ENCODE data around the gene RPL29. TPM values are rescaled to one million over a fixed set of nuclear protein-coding genes. Genes with fewer than 3 reads are reported as not detected.

Gene RPL29
- total RNA-seq, 1 donor from 2014 or later, result 1,714 TPM

DNA sequence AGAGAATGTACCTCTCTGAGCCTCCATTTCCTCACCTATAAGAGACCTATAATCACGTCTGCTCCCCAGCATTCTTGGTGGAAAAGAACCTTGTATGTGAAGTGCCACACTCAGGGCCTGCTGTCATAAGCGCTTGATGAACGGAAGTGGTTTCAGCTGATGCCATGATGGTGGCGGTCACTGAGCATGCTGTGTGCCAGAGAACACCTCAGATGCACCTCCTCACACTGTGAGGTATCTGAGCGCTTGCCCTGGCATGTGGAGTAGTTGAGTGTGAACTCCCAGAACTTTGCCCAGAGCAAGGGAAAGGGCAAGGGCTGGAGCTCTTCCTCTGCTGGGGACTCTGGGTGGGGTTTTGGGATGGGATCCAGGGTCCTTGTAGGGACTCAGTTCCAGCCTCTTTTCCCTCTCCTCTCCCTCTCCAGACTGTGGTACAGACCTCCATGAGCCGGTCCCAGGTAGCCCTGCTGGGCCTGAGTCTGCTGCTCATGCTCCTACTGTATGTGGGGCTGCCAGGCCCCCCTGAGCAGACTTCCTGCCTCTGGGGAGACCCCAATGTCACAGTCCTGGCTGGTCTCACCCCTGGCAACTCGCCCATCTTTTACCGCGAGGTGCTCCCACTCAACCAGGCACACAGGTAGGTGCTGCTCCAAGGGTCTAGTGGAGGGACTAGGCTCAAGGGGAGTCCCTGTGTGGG lies 18.1 kb downstream of the RPL29 start:
- Mint-ChIP-seq H3K9me3 (no peaks in the 10 kb centered on the region), H3K36me3 (ENCODE audit: low read depth) (peaks cover 2% of the 10 kb centered on the region), H3K27ac (peak overlapping the region; percentile 75), H3K4me3 (peak overlapping the region; percentile 41), H3K4me1 (peaks cover 27% of the 10 kb centered on the region), H3K27me3 (no peaks in the 10 kb centered on the region)
- intact Hi-C loops (cut with micrococcal nuclease), result no loop called here
- no peak for DNase-seq

DNA sequence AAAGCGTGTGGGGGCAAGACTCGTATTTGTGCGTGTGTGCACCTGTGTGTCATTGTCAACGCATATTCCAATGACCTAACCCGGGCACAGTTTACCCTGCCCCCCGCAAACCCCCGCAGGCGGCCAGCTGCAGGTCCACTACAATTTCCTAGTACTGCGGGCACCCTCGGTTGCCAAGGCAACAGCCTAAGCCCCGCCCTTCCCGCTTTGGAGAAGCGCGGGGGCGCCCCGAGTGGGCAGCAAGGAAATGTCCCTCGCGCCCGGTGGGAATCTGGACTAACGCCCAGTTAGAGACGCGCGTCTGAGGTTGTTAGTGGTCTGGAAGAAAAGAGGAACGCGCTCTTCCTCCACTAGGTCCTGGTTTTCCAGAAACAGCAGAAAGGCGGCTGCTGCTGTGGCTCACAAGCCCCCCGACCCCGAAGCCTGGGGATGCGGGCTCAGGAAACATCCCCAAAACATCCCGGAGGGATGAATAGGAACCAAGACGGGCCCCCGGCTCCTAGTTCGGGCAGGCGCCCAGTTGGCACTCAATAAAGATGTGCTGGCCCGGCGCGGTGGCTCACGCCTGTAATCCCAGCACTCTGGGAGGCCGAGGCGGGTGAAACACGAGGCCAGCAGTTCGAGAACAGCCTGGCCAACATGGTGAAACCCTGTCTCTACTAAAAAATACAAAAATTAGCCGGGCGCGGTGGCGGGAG lies 19.7 kb downstream of the RPL29 start:
- peak; percentile 79 for DNase-seq
- peak overlapping the region; percentile 87 for H3K4me3 Mint-ChIP-seq
- peaks cover 2% of the 10 kb centered on the region for H3K36me3 Mint-ChIP-seq (ENCODE audit: low read depth)
- no peaks in the 10 kb centered on the region for H3K9me3 Mint-ChIP-seq
- intact Hi-C loops (cut with micrococcal nuclease), result loop anchor here (1.0 to 2.0 kb wide), 3 partner anchors 7 to 19 kb away; partner anchors contain the start of genes ACY1, PCBP4 and RPL29
- H3K4me1 Mint-ChIP-seq, result peaks cover 19% of the 10 kb centered on the region
- no peaks in the 10 kb centered on the region for H3K27me3 Mint-ChIP-seq
- H3K27ac Mint-ChIP-seq, result peak overlapping the region; percentile 88

DNA sequence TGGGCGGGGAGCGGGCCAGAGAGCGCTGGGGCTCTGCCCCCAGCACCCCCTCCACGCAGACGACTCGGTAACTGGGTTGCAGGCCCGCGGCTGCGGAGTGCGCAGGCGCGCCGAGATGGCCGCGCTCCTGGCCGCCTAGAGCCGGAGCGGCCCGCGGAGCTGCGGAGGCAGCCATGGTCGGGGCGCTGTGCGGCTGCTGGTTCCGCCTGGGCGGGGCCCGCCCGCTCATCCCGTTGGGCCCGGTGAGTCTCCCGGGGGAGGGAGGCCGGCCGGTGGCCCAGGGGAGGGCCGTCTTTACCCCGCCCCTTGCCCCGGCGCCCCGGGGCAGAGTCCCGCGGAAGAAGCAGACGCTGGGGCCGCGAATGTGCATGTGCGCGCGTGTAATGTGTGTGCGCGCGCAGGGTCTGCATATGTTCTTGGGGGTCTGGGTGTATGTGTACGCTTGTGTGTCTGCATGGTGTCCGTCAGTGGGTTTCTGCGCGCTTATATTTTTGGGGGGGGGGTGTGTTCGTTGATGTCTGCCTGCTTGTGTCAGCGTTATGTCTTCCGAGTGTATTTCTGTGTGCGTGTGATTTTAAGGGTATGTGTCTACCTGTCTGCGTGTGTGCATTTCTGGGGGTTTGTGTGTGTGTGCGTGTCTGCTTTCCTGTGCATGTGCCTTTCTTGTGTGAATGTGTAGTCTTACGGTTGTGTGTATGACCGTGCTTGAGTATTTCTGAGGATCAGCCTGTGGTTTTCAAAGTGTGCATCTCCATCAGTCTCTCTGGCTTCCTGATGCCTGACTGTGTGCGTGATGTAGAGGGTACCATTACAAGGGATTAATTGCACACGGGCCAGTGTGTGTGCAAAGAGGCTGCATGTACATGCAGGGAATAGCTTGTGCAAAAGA lies 20.5 kb downstream of the RPL29 start, which contains the start of gene ABHD14A:
Gene ABHD14A (plus strand): TSS at position 102 of the 889 bp plus-strand sequence. CDS start 72 bp downstream, at position 174.
- peaks cover 2% of the 10 kb centered on the region for H3K36me3 Mint-ChIP-seq (ENCODE audit: low read depth)
- peaks cover 17% of the 10 kb centered on the region for H3K4me1 Mint-ChIP-seq
- H3K4me3 Mint-ChIP-seq, result peak within 1 kb of the TSS; percentile 87
- H3K9me3 Mint-ChIP-seq, result no peaks in the 10 kb centered on the region
- intact Hi-C loops (cut with micrococcal nuclease), result loop anchor here (1.0 to 2.0 kb wide), 5 partner anchors 8 to 82 kb away; partner anchors contain the start of genes ACY1, PARP3, PCBP4 and RPL29
- peak within 1 kb of the TSS; percentile 96 for H3K27ac Mint-ChIP-seq
- DNase-seq, result peak; percentile 94
- H3K27me3 Mint-ChIP-seq, result no peaks in the 10 kb centered on the region

DNA sequence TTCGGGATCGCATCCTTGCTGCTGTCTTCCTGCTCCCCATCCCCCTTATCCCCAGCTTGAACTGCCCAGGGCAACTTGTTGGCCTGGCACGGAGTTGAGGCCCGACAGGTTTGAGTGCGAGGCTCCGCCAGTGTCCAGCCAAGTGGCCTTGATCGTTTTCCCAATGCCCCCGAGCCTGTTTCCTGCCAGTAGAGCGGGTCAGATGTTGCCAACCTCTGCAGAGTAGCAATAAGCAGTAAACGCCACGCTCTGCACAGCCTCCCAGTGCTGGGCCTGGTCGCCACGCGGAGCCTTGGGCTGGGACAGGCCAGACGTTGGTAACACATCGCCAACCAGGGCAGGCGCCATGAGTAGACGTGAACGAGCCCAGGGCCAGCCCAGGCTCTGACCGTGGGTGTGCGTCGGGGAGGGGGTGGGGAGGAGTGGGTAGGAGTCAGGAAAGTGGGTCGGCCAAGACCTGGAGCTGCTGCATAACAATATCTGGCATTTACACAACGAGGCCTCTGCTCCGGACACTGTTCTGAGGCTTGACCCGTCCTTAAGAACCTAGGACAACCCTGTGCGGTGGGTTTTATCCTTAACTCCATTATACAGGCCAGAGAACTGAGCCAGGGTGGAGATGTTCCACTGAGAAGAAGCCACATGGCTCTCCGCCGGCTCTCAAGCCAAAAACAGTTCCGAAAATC lies 21.3 kb downstream of the RPL29 start:
- intact Hi-C loops (cut with micrococcal nuclease), result loop anchor here (1.0 to 2.0 kb wide), 3 partner anchors 20 to 83 kb away; partner anchors contain the start of genes PARP3 and RPL29
- Mint-ChIP-seq H3K9me3 (no peaks in the 10 kb centered on the region), H3K4me3 (peak overlapping the region; percentile 87), H3K4me1 (peaks cover 17% of the 10 kb centered on the region), H3K27me3 (no peaks in the 10 kb centered on the region), H3K27ac (peak overlapping the region; percentile 96), H3K36me3 (ENCODE audit: low read depth) (peaks cover 2% of the 10 kb centered on the region)
- DNase-seq, result no peak

DNA sequence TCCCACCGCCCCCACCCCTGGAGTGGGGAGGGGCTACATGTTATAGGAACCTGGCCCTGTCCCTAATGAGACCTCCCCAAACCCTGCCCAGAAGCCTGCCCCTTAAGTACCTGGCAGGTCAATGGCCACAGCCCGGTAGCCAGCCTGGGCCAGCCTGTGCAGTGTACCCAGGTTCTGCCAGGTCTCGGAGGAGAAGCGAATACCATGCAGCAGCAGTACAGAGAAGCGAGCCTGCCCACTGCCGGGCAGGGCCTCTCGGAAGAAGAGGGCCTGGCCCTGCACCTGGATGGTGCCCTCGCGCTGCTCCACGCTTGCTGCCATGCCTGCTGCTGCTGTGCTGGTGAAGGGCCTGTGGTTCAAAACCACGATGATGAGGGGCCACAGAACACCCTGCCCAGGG lies 24.3 kb downstream of the RPL29 start:
- Mint-ChIP-seq H3K36me3 (ENCODE audit: low read depth) (peaks cover 2% of the 10 kb centered on the region), H3K4me3 (no peak overlapping the region), H3K27ac (no peak overlapping the region), H3K27me3 (no peaks in the 10 kb centered on the region), H3K4me1 (peaks cover 13% of the 10 kb centered on the region), H3K9me3 (no peaks in the 10 kb centered on the region)
- no peak for DNase-seq
- intact Hi-C loops (cut with micrococcal nuclease), result no loop called here

DNA sequence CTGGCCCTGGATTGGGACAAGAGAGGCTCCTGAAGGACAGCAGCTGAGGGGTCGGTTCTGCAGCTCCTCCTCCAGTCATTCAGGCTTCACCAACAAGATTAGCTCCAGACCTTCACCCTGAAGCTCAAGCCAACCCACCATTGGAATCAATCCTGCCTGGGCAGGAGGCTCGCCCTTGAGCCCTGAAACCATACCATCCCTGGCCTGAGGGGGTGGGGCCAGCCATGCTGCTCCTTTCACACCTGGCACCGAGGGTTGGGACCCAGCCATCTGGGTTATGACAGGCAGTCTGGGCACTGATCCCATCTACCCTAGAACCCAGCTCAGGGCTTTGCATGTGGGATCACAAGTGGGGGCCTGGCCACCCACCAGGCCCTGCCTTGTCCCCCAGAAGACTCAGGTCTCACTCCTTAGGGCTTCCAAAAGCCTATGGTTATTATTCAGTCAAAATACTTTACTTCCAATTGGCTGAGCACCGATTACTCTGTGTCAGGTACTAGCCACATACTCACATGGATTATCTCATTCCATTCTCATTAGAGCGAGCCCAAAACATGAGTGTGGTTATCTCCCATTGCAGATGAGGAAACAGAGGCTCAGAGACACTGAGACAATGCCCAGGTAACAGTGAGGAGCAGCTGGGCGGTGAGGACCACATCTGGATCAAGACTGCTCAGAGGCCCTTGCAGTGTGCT lies 24.9 kb downstream of the RPL29 start:
- Mint-ChIP-seq H3K27me3 (no peaks in the 10 kb centered on the region), H3K27ac (no peak overlapping the region), H3K36me3 (ENCODE audit: low read depth) (peaks cover 2% of the 10 kb centered on the region), H3K9me3 (no peaks in the 10 kb centered on the region), H3K4me3 (no peak overlapping the region), H3K4me1 (peaks cover 15% of the 10 kb centered on the region)
- DNase-seq, result no peak
- intact Hi-C loops (cut with micrococcal nuclease), result no loop called here

DNA sequence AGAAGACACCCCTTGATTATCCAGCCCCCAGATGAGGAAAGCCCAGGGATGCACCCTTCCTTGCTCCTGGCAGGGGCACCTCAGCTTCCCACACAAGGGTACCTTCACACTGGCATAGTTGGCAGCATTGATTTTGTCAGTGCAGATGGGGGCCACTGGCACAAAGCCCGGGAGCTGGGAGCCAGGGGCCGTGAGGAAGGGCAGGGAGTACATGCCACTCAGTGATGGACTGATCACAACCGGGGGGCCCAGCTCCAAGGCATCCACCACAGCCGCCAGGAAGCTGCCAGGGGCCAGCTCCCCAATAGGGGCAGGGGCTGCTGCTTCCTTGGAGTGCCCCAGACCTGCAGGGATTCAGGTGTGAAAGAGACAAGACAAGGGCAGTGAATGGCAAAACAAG lies 25.9 kb downstream of the RPL29 start:
- Mint-ChIP-seq H3K4me1 (peaks cover 14% of the 10 kb centered on the region), H3K4me3 (no peak overlapping the region), H3K9me3 (no peaks in the 10 kb centered on the region), H3K36me3 (ENCODE audit: low read depth) (peaks cover 2% of the 10 kb centered on the region), H3K27me3 (peaks cover 3% of the 10 kb centered on the region), H3K27ac (no peak overlapping the region)
- intact Hi-C loops (cut with micrococcal nuclease), result no loop called here
- no peak for DNase-seq

DNA sequence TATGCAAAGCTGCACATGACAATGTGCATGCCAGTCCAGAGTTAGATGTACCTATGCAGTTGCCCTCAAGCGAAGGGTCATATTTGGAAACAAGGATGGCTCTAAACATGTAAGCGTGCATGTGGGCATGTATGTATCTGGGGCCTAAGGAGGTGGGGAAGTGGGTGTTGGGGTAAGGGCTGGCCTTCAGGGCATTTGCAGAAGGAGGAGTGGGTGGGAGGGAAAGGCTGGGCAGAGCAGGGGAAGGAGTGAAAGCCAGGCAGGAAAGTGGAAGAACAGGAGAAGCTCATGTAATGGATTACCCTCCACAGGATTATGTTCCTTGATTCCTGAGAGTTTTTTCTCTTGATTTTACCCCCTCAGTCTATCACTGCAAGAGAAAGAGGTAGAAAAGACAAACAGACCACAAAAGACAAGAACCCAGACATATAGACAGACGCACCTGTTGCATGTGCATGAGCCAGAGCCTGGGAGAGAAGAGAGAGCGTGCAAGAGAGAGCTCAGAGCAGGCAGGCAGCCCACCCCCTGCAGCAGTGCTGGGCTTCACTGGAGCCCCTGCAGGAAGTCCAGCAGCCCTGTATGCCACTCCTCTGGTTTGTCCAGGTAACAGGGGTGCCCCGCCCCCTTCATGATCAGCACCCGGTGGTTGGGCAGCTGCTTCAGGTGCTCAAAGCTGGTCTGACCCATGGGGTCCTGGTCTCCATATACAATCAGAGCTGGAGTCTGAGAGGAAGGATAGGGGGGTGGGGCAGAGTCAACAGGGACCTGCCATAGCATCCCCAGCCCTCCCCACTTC lies 26.6 kb downstream of the RPL29 start:
- DNase-seq, result no peak
- no peaks in the 10 kb centered on the region for H3K9me3 Mint-ChIP-seq
- H3K36me3 Mint-ChIP-seq (ENCODE audit: low read depth), result peaks cover 2% of the 10 kb centered on the region
- H3K4me3 Mint-ChIP-seq, result no peak overlapping the region
- H3K4me1 Mint-ChIP-seq, result peaks cover 11% of the 10 kb centered on the region
- H3K27me3 Mint-ChIP-seq, result peaks cover 3% of the 10 kb centered on the region
- H3K27ac Mint-ChIP-seq, result no peak overlapping the region
- intact Hi-C loops (cut with micrococcal nuclease), result loop anchor here (1.0 kb wide), 1 partner anchor 27 kb away; the partner anchor contains the start of gene PARP3

DNA sequence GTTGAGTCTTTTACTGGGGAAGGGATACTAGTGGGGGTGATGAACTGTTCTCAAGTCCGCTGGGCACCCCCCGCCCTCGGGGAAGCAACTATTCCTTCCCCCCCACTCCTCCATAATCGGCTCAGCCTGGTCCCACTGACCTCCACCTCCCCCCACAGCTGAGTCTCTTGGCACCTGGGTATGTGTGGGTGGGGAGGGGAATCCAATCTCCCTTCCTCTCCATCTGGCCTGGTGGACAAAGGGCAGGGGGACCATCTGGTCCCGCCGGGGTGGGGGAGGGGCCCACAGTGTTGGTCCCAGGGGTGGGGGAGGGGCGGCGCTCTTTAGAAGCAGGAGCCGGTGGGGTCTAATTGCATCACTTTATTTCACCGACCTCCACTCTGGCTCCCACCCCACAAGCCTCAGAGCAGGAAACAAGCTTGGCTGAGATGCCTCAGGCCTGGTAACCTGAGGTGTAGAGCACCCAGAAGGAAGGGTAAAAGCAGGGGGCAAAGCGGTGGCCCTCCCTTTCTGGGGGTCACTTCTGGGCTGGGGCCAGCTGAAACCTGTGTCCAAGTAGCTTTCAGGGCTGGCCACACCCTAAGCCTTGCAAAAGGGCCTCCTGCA lies 27.4 kb downstream of the RPL29 start:
- Mint-ChIP-seq H3K27ac (peak overlapping the region; percentile 79), H3K4me3 (peak overlapping the region; percentile 90), H3K9me3 (no peaks in the 10 kb centered on the region)

DNA sequence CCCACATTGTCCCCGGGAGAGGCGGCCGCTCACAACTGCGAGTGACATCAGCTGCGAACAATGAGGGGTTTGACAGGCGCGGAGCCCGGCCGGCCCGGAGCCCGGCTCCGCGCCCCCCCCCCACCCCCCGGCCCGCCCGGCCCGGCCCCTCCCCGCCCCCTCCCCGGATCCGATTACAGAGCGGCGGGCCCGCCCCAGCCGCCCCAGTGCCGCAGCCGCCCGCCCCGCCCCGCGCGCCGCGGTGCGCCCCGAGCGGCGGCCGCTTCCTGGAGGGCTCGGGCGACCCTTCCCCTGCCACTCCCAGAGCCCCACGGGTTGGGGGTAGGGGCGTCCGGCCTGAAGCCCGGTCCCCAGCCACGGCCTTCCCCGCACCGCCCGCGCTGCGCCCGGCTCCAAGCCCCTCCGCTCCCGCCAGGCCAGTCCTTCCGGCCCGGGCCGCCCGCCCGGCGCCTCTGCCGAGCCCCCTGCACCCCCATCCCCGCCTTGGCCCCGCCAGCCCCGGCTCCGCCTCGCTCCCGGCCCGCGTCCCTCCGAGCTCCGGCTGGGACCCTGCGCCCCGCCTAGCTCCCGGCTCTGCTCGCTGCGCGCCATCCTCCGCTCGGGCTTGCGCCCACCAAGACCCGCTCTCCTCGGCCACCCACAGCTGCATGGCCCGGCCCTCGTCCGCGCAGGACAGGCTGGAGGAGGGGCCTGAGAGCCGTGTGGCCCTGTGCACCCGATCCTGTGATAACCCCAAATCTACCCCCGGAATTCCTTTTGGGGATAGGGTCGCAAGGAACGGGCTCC lies 28.1 kb downstream of the RPL29 start, which contains the start of gene PCBP4:
Gene PCBP4 (minus strand): TSS at position 71 of the 786 bp plus-strand sequence. CDS start 6,214 bp downstream, outside the sequence.
- Mint-ChIP-seq H3K27me3 (peaks cover 3% of the 10 kb centered on the region), H3K4me1 (peaks cover 11% of the 10 kb centered on the region), H3K27ac (peak within 1 kb of the TSS; percentile 79), H3K36me3 (ENCODE audit: low read depth) (peaks cover 2% of the 10 kb centered on the region), H3K4me3 (peak within 1 kb of the TSS; percentile 90), H3K9me3 (no peaks in the 10 kb centered on the region)
- DNase-seq, result peak; percentile 85
- intact Hi-C loops (cut with micrococcal nuclease), result loop anchor here (1.0 kb wide), 2 partner anchors 8 to 25 kb away; partner anchors contain the start of genes ABHD14A and PARP3

More for the DNA sequence above, 27.4 kb downstream of the RPL29 start:
- DNase-seq, result no peak
- H3K27me3 Mint-ChIP-seq, result peaks cover 3% of the 10 kb centered on the region
- peaks cover 9% of the 10 kb centered on the region for H3K4me1 Mint-ChIP-seq
- intact Hi-C loops (cut with micrococcal nuclease), result loop anchor here (1.0 kb wide), 1 partner anchor 26 kb away; the partner anchor contains the start of gene PARP3
- H3K36me3 Mint-ChIP-seq (ENCODE audit: low read depth), result peaks cover 2% of the 10 kb centered on the region

DNA sequence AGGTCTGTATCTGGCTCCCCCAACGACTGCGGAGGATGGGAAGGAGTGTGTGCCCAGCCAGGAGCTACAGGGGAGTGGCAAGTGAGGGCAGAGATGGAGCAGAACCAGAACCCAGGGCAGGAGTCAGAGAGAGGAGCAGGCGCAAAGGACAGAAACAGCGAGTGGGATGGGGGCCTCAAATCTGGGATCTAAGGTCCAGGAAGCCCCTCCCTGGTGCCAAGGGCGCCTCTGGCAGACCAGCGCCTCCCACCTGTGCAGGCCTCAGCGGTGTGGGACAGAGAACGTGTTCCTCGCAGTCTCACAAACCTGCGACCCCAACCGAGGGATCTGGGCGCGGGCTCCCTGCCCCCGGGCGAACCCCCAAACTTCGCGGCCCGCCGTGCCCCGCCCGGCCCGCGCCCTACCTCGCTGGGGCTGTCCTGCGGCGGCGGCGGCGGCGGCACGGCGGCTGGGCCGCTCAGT lies 28.7 kb downstream of the RPL29 start:
- Mint-ChIP-seq H3K27ac (peak overlapping the region; percentile 75), H3K27me3 (peaks cover 3% of the 10 kb centered on the region), H3K4me3 (peak overlapping the region; percentile 87), H3K9me3 (no peaks in the 10 kb centered on the region), H3K36me3 (ENCODE audit: low read depth) (peaks cover 2% of the 10 kb centered on the region), H3K4me1 (peaks cover 11% of the 10 kb centered on the region)
- DNase-seq, result peak; percentile 82
- intact Hi-C loops (cut with micrococcal nuclease), result loop anchor here (1.0 kb wide), 1 partner anchor 8 kb away; the partner anchor contains the start of gene ABHD14A

Measured in activated CD4-positive, alpha-beta T cell treated with anti-CD3 and anti-CD28 coated beads, Interleukin-2, amount 10 ng/mL, durations not matched to agents 24 days and 14 days (primary cell).